ENCODE results near the gene SLC13A2. TPM values are rescaled to one million over a fixed set of nuclear protein-coding genes. Genes with fewer than 3 reads are reported as not detected.

Gene SLC13A2
- total and polyA plus RNA-seq, 2 donors (not counting 3 experiments of a cell fraction or from before 2014, with no cell fraction given) = not detected

DNA sequence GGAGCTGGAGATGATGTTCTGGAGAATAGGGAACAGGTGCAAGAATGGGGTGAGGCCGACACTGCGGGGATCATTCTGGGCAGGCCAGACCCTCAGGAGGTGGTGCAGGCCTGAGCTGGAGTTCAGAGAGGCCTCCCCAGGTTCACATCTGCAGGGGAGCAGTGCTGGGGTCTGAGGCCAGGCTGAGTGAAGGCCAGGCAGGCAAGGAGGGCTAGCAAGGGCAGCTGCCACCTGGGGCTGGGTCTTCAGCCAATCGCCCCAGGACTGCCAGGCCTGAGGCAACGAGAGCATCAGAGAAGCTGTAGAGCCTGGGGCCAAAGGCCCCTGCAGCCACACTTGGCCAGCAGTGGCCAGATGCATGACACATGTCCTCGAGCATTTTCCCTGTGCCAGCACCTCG lies 47.2 kb downstream of the SLC13A2 start:
- ChIA-PET CTCF (interaction anchor here (0.9 kb wide), 1 partner anchor 25 kb away, joined by 4 read pairs; no protein-coding TSS in a partner anchor), POLR2A (no interaction called here)
- H3K4me1 ChIP-seq (ENCODE audit: control insufficient read depth, extremely low read depth, insufficient read depth, low read length) = no peaks in the 10 kb centered on the region
- no peaks in the 10 kb centered on the region for H3K79me2 ChIP-seq (ENCODE audit: control insufficient read depth, insufficient read depth, low read length)
- TF ChIP-seq, protein P1, sequence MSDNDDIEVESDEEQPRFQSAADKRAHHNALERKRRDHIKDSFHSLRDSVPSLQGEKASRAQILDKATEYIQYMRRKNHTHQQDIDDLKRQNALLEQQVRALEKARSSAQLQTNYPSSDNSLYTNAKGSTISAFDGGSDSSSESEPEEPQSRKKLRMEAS (IDR thresholded peaks at IDR 0.05; ENCODE audit: insufficient read depth, insufficient read length) = no peak
- TF ChIP-seq POLR2AphosphoS5 (IDR thresholded peaks at IDR 0.05; ENCODE audit: insufficient read depth, low read depth, low read length) = no peak
- no peak for TF ChIP-seq MYC (IDR thresholded peaks at IDR 0.05; ENCODE audit: low read depth, low read length)
- TF ChIP-seq FOS (IDR thresholded peaks at IDR 0.05; ENCODE audit: borderline replicate concordance, insufficient read depth, low read length) = no peak
- no peaks in the 10 kb centered on the region for H3K27me3 ChIP-seq (ENCODE audit: control insufficient read depth in 2 of 2, insufficient read depth in 2 of 2, low read length in 2 of 2)
- no peak for DNase-seq (ENCODE audit: low read depth, low spot score)
- no TSS peak for BruUV-seq (replicated peaks)
- dilution Hi-C loops (cut with MboI; ENCODE audit: extremely low pct_ligation_motif_present, low sequenced_read_pairs) = no loop called here
- H3K4me2 ChIP-seq (ENCODE audit: insufficient read depth, low read length) = no peak overlapping the region
- no peak overlapping the region for H2AFZ ChIP-seq (ENCODE audit: low read depth, low read length)
- no peaks in the 10 kb centered on the region for H4K20me1 ChIP-seq (replicated peaks; ENCODE audit: control insufficient read depth, extremely low read depth, insufficient read depth, low read length)
- FAIRE-seq = no peak
- no peaks in the 10 kb centered on the region for H3K36me3 ChIP-seq (ENCODE audit: control insufficient read depth in 2 of 2, extremely low read depth in 1 of 2, insufficient read depth in 2 of 2, low read length in 2 of 2)
- H3K27ac ChIP-seq (ENCODE audit: insufficient read depth, low read depth, low read length) = no peak overlapping the region
- H3K4me3 ChIP-seq (replicated peaks in 1 of 3; ENCODE audit: insufficient read depth in 1 of 3, low read depth in 1 of 3, low read length in 3 of 3) = no peak overlapping the region
- no peaks in the 10 kb centered on the region for H3K9me1 ChIP-seq (replicated peaks; ENCODE audit: control insufficient read depth, extremely low read depth, insufficient read depth, low read length)
- intact Hi-C loops (cut with micrococcal nuclease) = no loop called here
- no peaks in the 10 kb centered on the region for H3K9me3 ChIP-seq (replicated peaks; ENCODE audit: control insufficient read depth, insufficient read depth, low read length)
- no peak overlapping the region for H3K9ac ChIP-seq (replicated peaks; ENCODE audit: extremely low read depth, insufficient read depth, low read length)

DNA sequence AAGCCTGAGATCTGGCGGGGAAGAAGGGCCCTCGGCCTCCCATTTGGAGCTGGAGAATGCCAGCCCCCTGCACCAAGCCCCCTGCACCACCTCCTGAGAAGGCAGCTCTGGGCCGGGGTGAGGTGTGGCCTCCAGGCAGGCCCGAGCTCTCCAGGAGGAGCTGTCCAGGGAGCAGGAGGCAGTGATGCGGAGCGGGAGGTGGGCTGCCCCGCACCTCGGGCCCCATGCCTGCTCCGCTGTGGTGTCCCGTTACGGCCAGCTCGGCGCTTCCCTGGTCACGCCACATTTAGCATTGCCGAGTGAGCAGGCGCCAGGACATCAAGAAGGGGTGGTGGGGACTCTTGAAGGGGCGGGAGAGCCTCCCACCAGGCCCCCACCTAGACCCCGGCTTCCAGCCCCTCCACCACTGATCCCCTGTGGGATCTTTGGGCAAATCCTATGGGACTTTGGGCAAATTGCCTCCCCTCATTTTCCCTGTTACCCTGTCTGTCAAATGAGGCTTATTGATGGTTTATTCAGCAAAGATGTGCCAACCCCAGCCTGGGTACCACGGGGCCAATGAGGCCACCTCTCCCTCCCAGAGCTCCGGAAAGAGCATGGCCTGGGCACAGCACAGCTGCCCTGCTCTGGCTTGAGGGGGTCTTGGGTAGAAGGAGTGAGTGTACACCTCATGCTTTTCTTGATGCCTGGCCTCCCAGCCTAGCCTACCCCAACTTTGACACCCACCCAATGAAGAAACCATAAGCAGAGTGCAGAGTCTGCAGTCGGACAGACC lies 48.1 kb downstream of the SLC13A2 start:
- no peak for TF ChIP-seq POLR2AphosphoS5 (IDR thresholded peaks at IDR 0.05; ENCODE audit: insufficient read depth, low read depth, low read length)
- no peak for TF ChIP-seq GATA2 (IDR thresholded peaks at IDR 0.05; ENCODE audit: insufficient read depth, insufficient read length, low read depth, low read length)
- TF ChIP-seq POLR2A (IDR thresholded peaks at IDR 0.05; ENCODE audit: low read depth, low read length) = no peak
- TF ChIP-seq FOS (IDR thresholded peaks at IDR 0.05; ENCODE audit: borderline replicate concordance, insufficient read depth, low read length) = no peak
- TF ChIP-seq, protein P2, sequence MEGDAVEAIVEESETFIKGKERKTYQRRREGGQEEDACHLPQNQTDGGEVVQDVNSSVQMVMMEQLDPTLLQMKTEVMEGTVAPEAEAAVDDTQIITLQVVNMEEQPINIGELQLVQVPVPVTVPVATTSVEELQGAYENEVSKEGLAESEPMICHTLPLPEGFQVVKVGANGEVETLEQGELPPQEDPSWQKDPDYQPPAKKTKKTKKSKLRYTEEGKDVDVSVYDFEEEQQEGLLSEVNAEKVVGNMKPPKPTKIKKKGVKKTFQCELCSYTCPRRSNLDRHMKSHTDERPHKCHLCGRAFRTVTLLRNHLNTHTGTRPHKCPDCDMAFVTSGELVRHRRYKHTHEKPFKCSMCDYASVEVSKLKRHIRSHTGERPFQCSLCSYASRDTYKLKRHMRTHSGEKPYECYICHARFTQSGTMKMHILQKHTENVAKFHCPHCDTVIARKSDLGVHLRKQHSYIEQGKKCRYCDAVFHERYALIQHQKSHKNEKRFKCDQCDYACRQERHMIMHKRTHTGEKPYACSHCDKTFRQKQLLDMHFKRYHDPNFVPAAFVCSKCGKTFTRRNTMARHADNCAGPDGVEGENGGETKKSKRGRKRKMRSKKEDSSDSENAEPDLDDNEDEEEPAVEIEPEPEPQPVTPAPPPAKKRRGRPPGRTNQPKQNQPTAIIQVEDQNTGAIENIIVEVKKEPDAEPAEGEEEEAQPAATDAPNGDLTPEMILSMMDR (IDR thresholded peaks at IDR 0.05; ENCODE audit: extremely low read depth in 1 of 2, insufficient read depth in 1 of 2, low read depth in 1 of 2, low read length in 2 of 2) = no peak
- TF ChIP-seq JUN (IDR thresholded peaks at IDR 0.05; ENCODE audit: borderline replicate concordance, insufficient read depth, insufficient read length, low read depth) = no peak
- TF ChIP-seq MYC (IDR thresholded peaks at IDR 0.05; ENCODE audit: low read depth, low read length) = no peak
- TF ChIP-seq EZH2 (IDR thresholded peaks at IDR 0.05; ENCODE audit: borderline replicate concordance, low read depth, low read length, severe bottlenecking) = no peak
- TF ChIP-seq, protein P1 (IDR thresholded peaks at IDR 0.05; ENCODE audit: insufficient read depth, insufficient read length) = no peak
- no peaks in the 10 kb centered on the region for H3K9me3 ChIP-seq (replicated peaks; ENCODE audit: control insufficient read depth, insufficient read depth, low read length)
- CTCF ChIA-PET = interaction anchor here (0.9 kb wide), 1 partner anchor 26 kb away, joined by 4 read pairs; no protein-coding TSS in a partner anchor
- no peak overlapping the region for H3K4me3 ChIP-seq (replicated peaks in 1 of 3; ENCODE audit: insufficient read depth in 1 of 3, low read depth in 1 of 3, low read length in 3 of 3)
- no peak for DNase-seq (ENCODE audit: low read depth, low spot score)
- no peaks in the 10 kb centered on the region for H3K9me1 ChIP-seq (replicated peaks; ENCODE audit: control insufficient read depth, extremely low read depth, insufficient read depth, low read length)
- intact Hi-C loops (cut with micrococcal nuclease) (no loop called here), dilution Hi-C loops (cut with MboI; ENCODE audit: extremely low pct_ligation_motif_present, low sequenced_read_pairs) (no loop called here)
- H3K4me1 ChIP-seq (ENCODE audit: control insufficient read depth, extremely low read depth, insufficient read depth, low read length) = no peaks in the 10 kb centered on the region
- POLR2A ChIA-PET = no interaction called here
- no peak overlapping the region for H3K9ac ChIP-seq (replicated peaks; ENCODE audit: extremely low read depth, insufficient read depth, low read length)
- H3K36me3 ChIP-seq (ENCODE audit: control insufficient read depth in 2 of 2, extremely low read depth in 1 of 2, insufficient read depth in 2 of 2, low read length in 2 of 2) = no peaks in the 10 kb centered on the region
- H4K20me1 ChIP-seq (replicated peaks; ENCODE audit: control insufficient read depth, extremely low read depth, insufficient read depth, low read length) = no peaks in the 10 kb centered on the region
- FAIRE-seq = no peak
- H3K27ac ChIP-seq (ENCODE audit: insufficient read depth, low read depth, low read length) = no peak overlapping the region
- BruUV-seq (replicated peaks) = no TSS peak
- H3K4me2 ChIP-seq (ENCODE audit: insufficient read depth, low read length) = no peak overlapping the region
- H3K79me2 ChIP-seq (ENCODE audit: control insufficient read depth, insufficient read depth, low read length) = no peaks in the 10 kb centered on the region
- H3K27me3 ChIP-seq (ENCODE audit: control insufficient read depth in 2 of 2, insufficient read depth in 2 of 2, low read length in 2 of 2) = no peaks in the 10 kb centered on the region
- no peak overlapping the region for H2AFZ ChIP-seq (ENCODE audit: low read depth, low read length)
